Hippocampal formation (tissue), 2 donors: ENCODE data around the gene NBEA.

Experiments used
- DNase-seq, 2 donors: peaks; one replicate each; lab custom pipeline; 2025; lab: John Stamatoyannopoulos, UW

NBEA gene

GRCh38 chr13:35474496-35475211, 532.6 kb downstream of the NBEA start:
- DNase-seq: no peak

DNA sequence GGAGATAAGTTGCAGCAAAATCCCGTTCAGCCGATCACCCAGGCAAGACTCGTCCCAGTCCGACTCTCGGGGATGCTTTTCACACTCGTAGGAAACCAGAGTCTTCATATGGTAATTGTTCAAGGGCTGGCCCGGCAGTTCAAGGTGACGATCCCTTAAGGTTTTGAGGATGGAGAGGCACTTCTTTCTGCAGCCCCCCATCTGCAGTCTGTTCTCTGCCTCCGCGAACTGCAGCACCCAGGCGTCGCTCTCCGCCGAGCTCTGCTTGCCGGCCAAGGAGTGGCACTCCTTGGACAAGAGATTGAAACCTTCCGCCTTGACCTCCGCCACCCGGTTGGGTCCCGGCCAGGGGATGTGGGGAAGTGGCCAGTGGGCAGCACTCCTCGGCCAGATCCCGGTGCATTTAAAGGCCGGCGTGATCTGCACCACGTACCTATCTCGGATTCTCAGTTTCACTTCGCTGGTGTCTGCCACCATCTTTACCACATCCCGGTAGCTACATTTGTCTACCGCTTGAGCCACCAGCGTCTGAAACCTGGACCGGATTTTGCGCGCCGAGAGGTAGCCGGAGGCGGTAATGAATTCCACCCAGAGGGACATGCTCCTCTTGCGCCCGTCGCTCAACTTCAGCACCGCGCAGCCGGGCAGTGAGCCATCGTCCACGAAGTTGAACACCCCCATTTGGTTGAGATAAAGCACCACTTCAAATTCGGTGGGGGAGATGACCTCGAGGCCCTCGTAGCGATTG, 533.3 kb downstream of the NBEA start:
- DNase-seq: no peak

DNA sequence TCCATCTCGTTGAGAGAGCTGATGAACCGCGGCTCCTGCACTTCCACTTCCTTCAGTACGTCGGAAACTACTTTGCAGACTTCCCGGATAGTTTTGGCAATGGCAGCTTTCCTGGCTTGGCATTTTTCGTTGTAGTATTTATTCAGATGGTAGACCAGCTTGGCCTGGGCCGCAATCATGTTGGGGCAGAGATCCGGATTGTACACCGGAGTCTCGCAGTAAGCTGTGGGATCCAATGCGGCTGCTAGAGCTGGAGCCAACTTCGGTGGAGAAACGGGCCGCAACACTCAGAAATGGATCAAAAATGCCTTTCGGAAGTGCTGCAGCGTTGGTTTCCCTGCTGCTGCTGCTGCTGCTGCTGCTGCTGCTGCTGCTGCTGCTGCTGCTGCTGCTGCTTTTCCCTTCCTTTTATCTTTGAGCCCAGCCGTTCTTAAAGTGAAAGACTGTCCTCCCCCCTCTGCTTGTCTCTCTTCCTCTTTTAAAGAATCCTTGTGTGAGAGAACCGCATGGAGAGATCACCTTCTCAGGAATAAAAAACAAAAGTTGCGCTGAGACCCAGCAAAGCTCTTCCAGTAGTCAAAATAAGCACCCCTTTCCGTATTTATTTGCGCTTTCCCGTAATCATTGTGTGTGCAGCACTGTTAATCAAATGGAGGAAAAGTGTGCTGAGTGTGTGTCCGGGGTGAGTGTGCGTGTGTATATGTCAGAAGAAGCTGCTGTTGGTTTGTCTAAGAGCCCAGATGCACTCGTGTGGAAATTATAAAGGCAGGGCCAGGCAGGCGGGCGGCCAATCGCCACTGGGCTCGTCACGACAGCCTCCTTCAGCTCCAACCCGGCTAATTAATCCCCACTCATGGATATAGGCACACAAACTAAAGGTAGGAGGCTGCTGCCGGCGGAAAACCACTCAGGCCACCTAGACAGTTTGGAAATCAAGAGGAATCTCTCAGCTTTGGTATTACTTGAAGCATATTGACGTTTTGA, 534.2 kb downstream of the NBEA start, which contains the start of gene MAB21L1:
MAB21L1 (minus strand) TSS at position 730 of the 984 bp plus-strand sequence; CDS start at position 179, 551 bp downstream.
- DNase-seq: peak; percentile 23 to 28

- DNase-seq: no peak
Observed at GRCh38 chr13:35477386-35477946, 535.4 kb downstream of the NBEA start.

DNA sequence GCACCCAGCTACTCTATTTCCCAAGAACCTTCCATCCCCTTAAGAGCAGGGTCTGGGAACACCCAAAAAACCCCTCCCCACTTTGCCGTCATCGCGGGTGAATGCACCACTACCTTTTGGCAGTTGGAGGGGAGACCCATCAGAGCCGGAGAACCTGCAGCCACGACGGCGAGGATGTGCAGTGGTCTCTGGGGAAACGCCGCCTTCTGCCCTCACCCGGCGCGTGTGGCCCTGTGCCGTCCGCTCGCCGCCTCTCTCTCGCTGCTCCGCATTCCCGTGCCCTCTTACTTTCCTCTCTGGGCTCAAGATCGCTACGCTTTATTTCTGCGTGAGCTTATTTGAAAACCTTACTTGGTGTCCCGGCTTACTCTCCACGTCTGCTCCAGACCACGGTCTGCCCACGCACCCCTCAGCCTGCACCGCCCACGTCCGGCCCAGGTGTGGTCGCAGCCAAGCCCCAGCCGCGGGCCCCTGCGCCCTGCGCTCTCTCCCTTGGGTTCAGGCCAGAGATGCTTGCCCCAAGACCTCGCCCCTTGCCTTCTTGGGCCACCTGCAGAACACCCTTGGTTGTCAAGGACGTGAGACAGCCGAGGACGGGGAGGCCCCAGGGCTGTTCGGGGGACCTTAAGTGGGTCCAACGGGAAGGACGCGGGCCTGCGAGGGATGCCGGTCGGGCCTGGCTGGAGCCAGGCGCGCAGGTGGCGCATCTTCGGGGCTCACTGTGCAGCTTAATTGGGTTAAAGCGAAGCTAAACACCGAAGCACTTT, 536.4 kb downstream of the NBEA start:
- no peak for DNase-seq

DNA sequence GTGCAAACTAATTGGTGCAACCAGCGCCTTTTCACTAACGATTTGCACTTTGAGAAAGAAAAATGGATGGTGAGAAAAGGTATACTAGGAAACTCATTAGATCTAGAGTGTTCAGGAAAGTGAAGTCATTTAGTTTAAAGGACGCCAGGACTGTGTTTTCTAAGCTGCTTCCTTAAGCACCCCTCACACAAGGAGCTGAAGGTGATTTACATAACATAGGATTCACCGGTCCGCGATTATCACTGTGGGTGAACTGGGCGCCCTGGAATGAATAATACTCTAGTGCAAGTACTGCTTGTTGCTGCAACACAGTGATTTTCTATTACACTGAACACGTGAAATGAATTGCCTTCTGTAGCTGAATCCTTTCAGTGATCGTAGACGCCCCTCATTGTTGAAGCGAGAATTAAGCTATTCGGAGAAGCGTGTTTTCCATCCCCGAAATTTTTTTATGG, 537.0 kb downstream of the NBEA start:
- no peak for DNase-seq

GRCh38 chr13:35479706-35480105, 537.6 kb downstream of the NBEA start:
- DNase-seq: no peak

- DNase-seq: no peak
Observed at GRCh38 chr13:35480346-35480745, 538.3 kb downstream of the NBEA start.

- DNase-seq: no peak
Observed at GRCh38 chr13:35481777-35482176, 539.7 kb downstream of the NBEA start.

DNA sequence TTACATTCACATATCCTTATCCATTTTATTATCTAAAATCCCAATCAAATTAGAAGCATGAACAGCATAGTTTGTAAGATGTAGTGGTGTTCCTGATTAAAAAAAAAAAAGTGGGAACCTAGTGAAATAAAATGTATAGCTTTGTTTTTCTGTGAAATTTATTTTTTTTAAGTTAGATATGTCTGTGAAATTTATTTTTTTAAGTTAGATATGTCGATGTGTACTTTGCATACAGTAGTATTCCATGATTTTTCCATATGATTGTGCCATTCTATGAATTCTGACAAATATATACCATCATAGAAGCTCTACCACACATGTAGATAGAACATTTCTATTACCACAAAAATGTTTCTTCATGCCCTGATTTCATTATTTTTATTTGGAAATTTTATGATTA, 540.5 kb downstream of the NBEA start:
- DNase-seq: no peak

DNA sequence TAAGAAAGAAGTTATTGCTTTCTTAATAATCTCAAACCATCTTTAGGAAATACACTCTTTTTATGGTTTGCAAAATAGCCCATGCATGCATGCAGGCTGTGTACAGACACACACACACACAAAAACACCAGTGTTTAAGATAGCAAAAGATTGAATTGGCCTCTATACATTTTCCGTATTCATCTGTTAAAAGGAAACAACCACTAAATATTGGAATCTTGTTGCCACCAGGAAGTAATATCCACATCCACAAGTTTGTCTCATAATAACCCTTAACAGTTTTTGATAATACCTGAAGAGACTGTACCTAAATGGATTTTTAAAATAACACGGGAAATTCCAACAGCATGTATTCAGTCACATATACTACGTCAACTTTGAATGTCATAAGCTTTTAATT, 541.7 kb downstream of the NBEA start:
- DNase-seq: no peak

DNA sequence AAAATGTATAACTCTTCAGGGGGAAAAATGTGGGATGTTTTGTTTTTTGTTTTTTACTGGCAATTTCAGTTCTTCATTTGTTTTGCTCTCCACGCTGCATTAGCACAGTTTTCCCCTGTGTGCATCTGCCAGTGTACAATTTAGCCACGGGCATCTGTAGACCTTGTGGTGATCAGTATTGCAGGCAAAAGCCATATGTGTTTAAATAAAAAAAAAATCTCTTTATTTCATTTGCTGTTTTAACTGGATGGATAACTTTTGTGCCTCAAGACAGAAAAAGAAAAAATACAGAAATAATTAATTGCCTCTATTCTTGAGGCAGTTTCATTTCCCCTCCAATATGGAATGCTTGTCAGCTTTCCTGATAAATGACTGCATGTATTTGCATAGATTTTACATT, 542.3 kb downstream of the NBEA start:
- no peak for DNase-seq

GRCh38 chr13:35485424-35485823, 543.4 kb downstream of the NBEA start:
- DNase-seq: no peak

DNA sequence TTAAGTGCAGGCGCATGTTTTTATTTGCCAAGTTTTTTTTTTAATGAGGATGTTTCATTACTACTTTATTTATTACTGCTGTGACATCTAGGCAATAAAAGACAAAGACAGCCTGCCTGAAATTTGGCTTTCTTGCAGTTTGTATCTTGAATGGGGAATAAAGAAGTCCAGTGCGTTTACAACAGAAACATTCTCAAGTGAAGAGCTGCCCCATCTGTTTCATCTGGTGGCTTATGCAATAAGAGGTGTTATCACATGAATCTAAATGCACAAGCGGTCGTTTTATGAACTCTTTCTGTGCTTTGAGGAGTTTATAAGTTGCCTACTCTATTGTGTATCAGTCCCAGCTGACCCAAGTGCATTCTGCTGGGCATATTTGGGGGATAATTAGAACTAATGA, 547.0 kb downstream of the NBEA start:
- no peak for DNase-seq

DNA sequence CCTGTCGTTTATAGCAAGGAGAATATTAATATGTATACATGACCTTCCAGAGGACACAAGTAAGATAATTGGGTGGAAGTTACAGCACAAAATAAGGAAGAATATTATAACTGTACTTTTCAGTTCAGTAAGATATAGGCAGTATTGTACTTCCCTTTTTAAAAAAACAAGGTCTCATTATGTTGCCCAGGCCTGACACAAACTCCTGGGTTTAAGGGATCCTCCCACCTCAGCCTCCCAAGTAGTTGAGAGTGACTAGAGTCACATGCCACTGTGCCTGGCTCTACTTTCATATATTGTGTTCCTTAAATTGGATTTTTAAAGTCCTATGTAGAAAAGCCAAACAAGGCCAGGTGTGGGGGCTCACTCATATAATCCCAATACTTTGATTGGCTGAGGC, 553.9 kb downstream of the NBEA start:
- DNase-seq: no peak

DNA sequence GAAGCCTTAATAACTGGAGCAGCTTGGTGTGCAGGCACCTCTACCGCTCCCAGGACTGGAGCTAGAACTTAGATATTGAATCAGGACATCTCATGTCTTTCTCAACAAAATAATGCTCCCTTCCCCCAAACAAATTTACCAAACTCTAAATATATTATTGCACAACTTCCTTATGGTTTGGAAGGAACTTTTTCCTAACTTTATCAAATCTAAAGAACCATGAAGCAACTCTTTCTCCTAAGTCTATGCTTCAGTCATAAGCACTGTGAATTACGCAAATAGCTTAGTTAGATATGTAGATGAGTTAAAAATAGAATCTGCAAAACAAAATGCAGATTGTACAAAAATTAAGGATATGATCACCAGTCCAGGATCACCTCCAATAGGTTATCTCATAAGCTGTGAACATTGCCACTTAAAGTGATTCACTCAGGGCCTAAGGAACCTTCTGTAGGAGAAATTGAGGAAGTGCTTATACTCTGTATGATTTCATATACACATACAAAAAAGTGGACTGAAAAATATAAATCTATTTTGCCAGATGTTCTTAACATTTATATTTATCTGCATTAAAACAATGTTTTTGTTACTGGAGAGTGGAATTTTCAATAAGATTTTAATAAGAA, 554.8 kb downstream of the NBEA start:
- no peak for DNase-seq

DNA sequence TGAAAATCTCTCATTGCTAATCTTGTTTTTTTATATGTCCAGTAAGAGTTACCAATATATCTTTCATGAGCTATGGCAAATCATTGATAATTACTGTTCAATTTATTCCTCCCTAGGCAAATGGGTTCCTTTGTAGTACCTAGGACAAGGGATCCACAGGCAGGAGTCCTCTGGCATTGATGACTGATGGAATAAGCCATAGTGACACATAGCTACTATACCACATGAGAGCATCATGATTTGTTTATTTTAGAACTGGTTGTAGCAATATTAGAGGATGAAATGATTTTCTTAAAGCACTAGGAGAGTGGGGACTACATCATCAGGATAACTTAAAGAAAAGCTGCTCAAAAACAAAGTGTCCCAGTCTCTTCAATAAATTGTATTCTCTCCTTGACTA, 556.2 kb downstream of the NBEA start:
- DNase-seq: no peak

- no peak for DNase-seq
Observed at GRCh38 chr13:35499196-35499662, 557.2 kb downstream of the NBEA start.

DNA sequence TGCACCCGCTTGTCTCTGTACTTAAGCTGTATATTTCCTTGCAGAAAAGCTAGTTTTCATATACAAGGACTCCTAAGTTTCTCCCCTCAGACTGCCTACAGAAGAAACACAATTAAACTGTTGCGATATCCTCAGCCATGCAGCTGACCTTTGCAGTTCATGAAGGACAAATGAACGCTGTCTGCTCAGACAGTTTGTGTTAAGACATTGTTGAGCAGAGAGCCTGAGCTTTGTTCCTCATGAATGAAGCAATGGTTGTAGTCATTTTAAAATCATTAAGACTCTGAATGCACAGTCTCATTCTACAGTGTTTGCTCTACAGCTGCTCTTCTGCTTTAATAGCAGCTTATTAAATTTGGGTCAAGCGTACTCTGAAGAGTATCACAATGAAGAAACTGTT, 557.6 kb downstream of the NBEA start:
- peak in 1 of 2 donors; percentile 11 for DNase-seq

GRCh38 chr13:35500144-35500543, 558.1 kb downstream of the NBEA start:
- no peak for DNase-seq
